ENCODE results near the gene TMC4.
"Not testable (repeated sequence)": the region's sequence is repeated elsewhere in the genome, so short reads cannot be mapped to it uniquely, and the experiment has no call there.

- not testable (repeated sequence) for TF ChIP-seq CTCF (conservative IDR thresholded peaks at IDR 0.05; ENCODE audit: low read depth in 2 of 2); EZH2 (IDR thresholded peaks at IDR 0.05; ENCODE audit: low read depth, unreplicated experiment); CREB1 (CRISPR knock-in tag; IDR thresholded peaks at IDR 0.05; ENCODE audit: low read depth); REST (IDR thresholded peaks at IDR 0.05; ENCODE audit: unreplicated experiment); JUNB (IDR thresholded peaks at IDR 0.05; ENCODE audit: unreplicated experiment); EZH2phosphoT487 (IDR thresholded peaks at IDR 0.05; ENCODE audit: unreplicated experiment); ZNF114 (CRISPR knock-in tag; IDR thresholded peaks at IDR 0.05); POLR2AphosphoS5 (IDR thresholded peaks at IDR 0.05; ENCODE audit: low read depth)
Measured at GRCh38 chr19:54207193-54207592, 34.2 kb upstream of the TMC4 start.
